Left ventricle myocardium inferior (tissue), 1 donor: ENCODE data around the gene TKTL1. TPM values are rescaled to one million over a fixed set of nuclear protein-coding genes. Genes with fewer than 3 reads are reported as not detected.

Experiments
- DNase-seq: peaks from one replicate; pipeline ENCODE4 v3.0.0-alpha.2; 2020
- H3K27ac ChIP-seq: fragments of 200-600 bp; replicated peaks from 2 replicates; pipeline ENCODE4 v1.8.0; 2021
- H3K27me3 ChIP-seq: fragments of 200-600 bp; 2 replicates; pipeline ENCODE4 v1.8.0; 2021; ENCODE audit warnings: low read depth
- H3K36me3 ChIP-seq: fragments of 200-600 bp; 2 replicates; pipeline ENCODE4 v1.8.0; 2021
- H3K4me1 ChIP-seq: fragments of 200-600 bp; 2 replicates; pipeline ENCODE4 v1.8.0; 2021
- H3K4me3 ChIP-seq: fragments of 200-600 bp; 2 replicates; pipeline ENCODE4 v1.8.0; 2021; ENCODE audit warnings: mild to moderate bottlenecking, moderate library complexity
- H3K9me3 ChIP-seq: fragments of 200-600 bp; replicated peaks from 2 replicates; pipeline ENCODE4 v1.8.0; 2021
- CTCF ChIP-seq: fragments of 200-600 bp; IDR thresholded peaks from 2 replicates; pipeline ENCODE4 v1.8.0; 2021; ENCODE audit warnings: antibody characterized with exemption, mild to moderate bottlenecking, borderline replicate concordance
- intact Hi-C: fragments of 100-400 bp; cut with micrococcal nuclease; formaldehyde crosslinking; loops from one replicate; pipeline ENCODE4 v1.11.0; 2022
- total RNA-seq: library from RNA; stranded (reverse); fragmentation: NEBNext Ultra II Directional; extraction: Animal tissue kit (Norgen Biotek cat#: 25700); gene quantifications from one replicate; pipeline ENCODE4 v1.2.1, GENCODE V29; 2021
- donor health status: DM: no; HTN: yes; CAD: no; lungs with severe emphysema.

TKTL1 gene
- total RNA-seq, 1 donor from 2014 or later: 11.7 TPM

GRCh38 chrX:154352012-154352401 lies 56.4 kb downstream of the TKTL1 start:
- Histone ChIP-seq H3K4me3 (no peak overlapping the region), H3K27ac (peak overlapping the region; percentile 12), H3K27me3 (no peaks in the 10 kb centered on the region), H3K36me3 (peaks cover 85% of the 10 kb centered on the region), H3K4me1 (peaks cover 16% of the 10 kb centered on the region), H3K9me3 (no peaks in the 10 kb centered on the region)
- intact Hi-C loops: no loop called here
- DNase-seq: no peak
- no peak for TF ChIP-seq CTCF

DNA sequence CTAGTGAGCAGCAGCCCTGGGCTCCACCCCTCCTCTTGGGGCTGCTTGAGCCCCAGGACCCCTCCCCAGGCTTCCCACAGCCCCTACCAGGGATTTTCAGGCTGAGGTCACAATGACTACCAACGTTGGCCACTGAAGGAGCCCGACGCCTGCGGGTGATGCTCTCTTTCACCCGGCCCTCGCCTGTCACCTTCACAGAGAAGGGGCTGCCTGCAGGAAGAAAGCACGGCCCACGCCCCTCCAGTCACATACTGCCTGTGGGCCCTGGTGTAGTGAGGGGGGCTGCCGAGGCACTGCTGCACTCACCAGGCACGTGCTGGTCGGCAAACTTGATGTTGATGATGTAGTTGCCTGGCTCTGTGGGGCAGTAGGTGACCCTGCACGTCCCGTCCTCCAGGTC lies 56.9 kb downstream of the TKTL1 start:
- H3K9me3 ChIP-seq: no peaks in the 10 kb centered on the region
- intact Hi-C loops: no loop called here
- DNase-seq: no peak

GRCh38 chrX:154353172-154353843 lies 57.7 kb downstream of the TKTL1 start:
- Histone ChIP-seq H3K4me3 (no peak overlapping the region), H3K27me3 (no peaks in the 10 kb centered on the region), H3K9me3 (no peaks in the 10 kb centered on the region), H3K36me3 (peaks cover 98% of the 10 kb centered on the region), H3K4me1 (peaks cover 20% of the 10 kb centered on the region), H3K27ac (no peak overlapping the region)
- peak; percentile 10 for DNase-seq
- intact Hi-C loops: no loop called here
- no peak for TF ChIP-seq CTCF

More for the DNA sequence above, 56.9 kb downstream of the TKTL1 start:
- TF ChIP-seq CTCF: no peak
- Histone ChIP-seq H3K4me3 (no peak overlapping the region), H3K27me3 (no peaks in the 10 kb centered on the region), H3K36me3 (peaks cover 89% of the 10 kb centered on the region), H3K4me1 (peaks cover 19% of the 10 kb centered on the region), H3K27ac (peak overlapping the region; percentile 12)

DNA sequence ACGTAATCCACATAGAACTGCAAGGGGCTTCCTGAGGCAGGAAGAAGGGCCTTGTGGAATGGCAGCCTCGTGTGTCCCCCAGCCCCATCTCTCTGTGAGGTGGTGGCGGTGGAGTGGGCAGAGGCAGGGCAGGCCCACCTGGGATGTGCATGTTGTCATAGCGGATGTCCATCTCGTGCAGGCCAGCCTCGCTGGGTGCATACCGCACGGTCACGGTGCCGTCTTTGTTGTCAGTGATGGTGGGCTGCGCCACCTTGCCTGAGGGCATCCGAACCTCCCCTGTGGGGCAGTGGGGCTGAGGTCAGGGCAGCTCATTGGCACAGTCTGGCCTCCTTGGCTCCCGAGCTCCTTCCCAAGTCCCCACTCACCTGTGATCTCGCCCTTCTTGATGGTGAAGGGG lies 58.4 kb downstream of the TKTL1 start:
- peaks cover 99% of the 10 kb centered on the region for H3K36me3 ChIP-seq
- no peak for TF ChIP-seq CTCF

DNA sequence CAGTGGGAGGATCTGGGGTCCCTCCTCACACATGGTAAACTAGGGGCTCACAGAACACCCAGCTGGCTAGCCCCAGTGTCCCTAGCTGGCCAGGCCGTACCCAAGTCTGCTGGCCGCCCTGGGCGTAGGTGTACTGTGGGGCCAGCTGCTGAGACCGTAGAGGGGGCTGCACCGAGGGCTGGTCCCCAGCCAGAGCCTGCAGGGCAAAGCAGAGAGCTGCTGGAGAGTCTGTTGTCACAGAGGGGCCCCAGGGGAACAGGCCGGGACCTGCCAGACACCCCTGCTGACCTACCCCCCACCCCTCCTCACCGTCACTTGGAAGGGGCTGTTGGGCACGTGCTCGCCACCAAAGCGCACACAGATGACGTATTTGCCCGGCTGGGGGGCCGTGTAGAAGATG lies 58.9 kb downstream of the TKTL1 start:
- DNase-seq: no peak
- H3K36me3 ChIP-seq: peaks cover 99% of the 10 kb centered on the region
- H3K9me3 ChIP-seq: no peaks in the 10 kb centered on the region
- TF ChIP-seq CTCF: no peak
- H3K27ac ChIP-seq: peak overlapping the region; percentile 19
- intact Hi-C loops: no loop called here
- peaks cover 32% of the 10 kb centered on the region for H3K4me1 ChIP-seq
- no peaks in the 10 kb centered on the region for H3K27me3 ChIP-seq
- H3K4me3 ChIP-seq: no peak overlapping the region

More for the DNA sequence above, 58.4 kb downstream of the TKTL1 start:
- H3K27ac ChIP-seq: peak overlapping the region; percentile 19
- H3K9me3 ChIP-seq: no peaks in the 10 kb centered on the region
- H3K4me1 ChIP-seq: peaks cover 27% of the 10 kb centered on the region
- no peak overlapping the region for H3K4me3 ChIP-seq
- H3K27me3 ChIP-seq: no peaks in the 10 kb centered on the region
- intact Hi-C loops: no loop called here
- peak; percentile 9 for DNase-seq
